ENCODE data around the gene DDO. TPM values are rescaled to one million over a fixed set of nuclear protein-coding genes. Genes with fewer than 3 reads are reported as not detected.

DDO gene
- total and polyA plus RNA-seq, 2 of the 4 experiments (the other 2 are of a cell fraction) = 0.15 to 0.18 TPM

DNA sequence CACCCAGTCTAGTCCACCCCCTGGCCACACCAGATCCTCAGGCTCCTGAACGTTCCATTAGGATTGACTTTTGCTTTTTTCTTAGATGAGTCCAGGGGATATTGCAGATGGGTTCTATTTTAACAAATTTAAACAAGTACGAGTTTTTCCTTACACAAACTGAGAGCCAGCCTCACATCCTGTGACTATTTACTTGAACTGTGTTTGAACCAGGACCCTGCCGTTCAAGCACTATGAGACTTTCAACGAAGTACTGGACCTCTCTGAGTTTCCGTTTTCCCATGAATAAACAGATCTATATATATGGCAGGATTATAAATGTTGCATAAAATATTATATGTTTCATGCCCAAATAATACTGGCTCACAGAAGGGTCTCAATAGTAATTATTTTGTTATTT lies 55.8 kb downstream of the DDO start:
- Histone ChIP-seq H4K20me1 (ENCODE audit: insufficient read depth, low read length) (no peaks in the 10 kb centered on the region), H3K18ac (ENCODE audit: low read depth, low read length) (no peak overlapping the region), H3K27ac (ENCODE audit: insufficient read depth, low read length) (no peak overlapping the region), H3K36me3 (ENCODE audit: control insufficient read depth, insufficient read depth, low read length) (no peaks in the 10 kb centered on the region), H3K4me3 (ENCODE audit: insufficient read depth, low read depth, low read length) (no peak overlapping the region), H4K8ac (ENCODE audit: low read depth in 2 of 2, low read length in 2 of 2) (no peak overlapping the region), H3K79me1 (ENCODE audit: low read depth in 1 of 2, low read length in 2 of 2) (no peaks in the 10 kb centered on the region), H2BK5ac (ENCODE audit: low read depth, low read length, poor library complexity, severe bottlenecking) (no peak overlapping the region), H3K4ac (ENCODE audit: low read depth, low read length) (no peak overlapping the region), H3K4me2 (ENCODE audit: low read depth, low read length) (no peak overlapping the region), H3K23ac (ENCODE audit: low read depth, low read length) (no peak overlapping the region), H3K9ac (ENCODE audit: low read depth, low read length) (no peak overlapping the region), H3K4me1 (ENCODE audit: control insufficient read depth, insufficient read depth, low read length) (no peaks in the 10 kb centered on the region), H3K14ac (replicated peaks; ENCODE audit: low read depth, low read length) (no peak overlapping the region), H3K9me1 (ENCODE audit: insufficient read depth, low read length) (no peaks in the 10 kb centered on the region), H2AK5ac (ENCODE audit: low read depth, low read length) (no peak overlapping the region), H4K91ac (ENCODE audit: insufficient read depth, low read depth, low read length) (no peak overlapping the region), H3K27me3 (ENCODE audit: control insufficient read depth, insufficient read depth, low read length) (peaks cover 57% of the 10 kb centered on the region), H3K9me3 (ENCODE audit: control insufficient read depth, insufficient read depth, low read length) (peaks cover 5% of the 10 kb centered on the region), H2AFZ (replicated peaks; ENCODE audit: low read length, poor library complexity) (no peak overlapping the region), H2AK9ac (replicated peaks; ENCODE audit: low read depth, low read length, poor library complexity) (no peak overlapping the region), H2BK120ac (ENCODE audit: low read depth, low read length) (no peak overlapping the region), H2BK20ac (ENCODE audit: low read depth, low read length) (no peak overlapping the region), H4K5ac (ENCODE audit: low read depth, low read length) (no peak overlapping the region), H2BK15ac (ENCODE audit: low read depth, low read length) (no peak overlapping the region), H3K56ac (ENCODE audit: extremely low read depth, insufficient read depth, low read length) (no peak overlapping the region)
- intact Hi-C loops (cut with micrococcal nuclease) (no loop called here), dilution Hi-C loops (cut with HindIII; ENCODE audit: low sequenced_read_pairs, unreplicated experiment) (no loop called here), in situ Hi-C loops (cut with MboI; ENCODE audit: low sequenced_read_pairs) (no loop called here)
- no peak for ATAC-seq (ENCODE audit: low read depth)
- WGBS, 2 experiments (ENCODE audit: extremely low coverage in 2 of 2, insufficient read length in 1 of 2) = no CpG with 5 or more reads among the region's 5 CpGs
- BruUV-seq (replicated peaks) = no TSS peak
- POLR2A ChIA-PET (ENCODE audit: unreplicated experiment) = no interaction called here
- DNase-seq = no peak
- no peak for TF ChIP-seq POLR2A (IDR thresholded peaks at IDR 0.05; ENCODE audit: low read depth, low read length)
- no peak for TF ChIP-seq RFX5 (IDR thresholded peaks at IDR 0.05; ENCODE audit: low read depth, low read length)
- TF ChIP-seq, protein P1, sequence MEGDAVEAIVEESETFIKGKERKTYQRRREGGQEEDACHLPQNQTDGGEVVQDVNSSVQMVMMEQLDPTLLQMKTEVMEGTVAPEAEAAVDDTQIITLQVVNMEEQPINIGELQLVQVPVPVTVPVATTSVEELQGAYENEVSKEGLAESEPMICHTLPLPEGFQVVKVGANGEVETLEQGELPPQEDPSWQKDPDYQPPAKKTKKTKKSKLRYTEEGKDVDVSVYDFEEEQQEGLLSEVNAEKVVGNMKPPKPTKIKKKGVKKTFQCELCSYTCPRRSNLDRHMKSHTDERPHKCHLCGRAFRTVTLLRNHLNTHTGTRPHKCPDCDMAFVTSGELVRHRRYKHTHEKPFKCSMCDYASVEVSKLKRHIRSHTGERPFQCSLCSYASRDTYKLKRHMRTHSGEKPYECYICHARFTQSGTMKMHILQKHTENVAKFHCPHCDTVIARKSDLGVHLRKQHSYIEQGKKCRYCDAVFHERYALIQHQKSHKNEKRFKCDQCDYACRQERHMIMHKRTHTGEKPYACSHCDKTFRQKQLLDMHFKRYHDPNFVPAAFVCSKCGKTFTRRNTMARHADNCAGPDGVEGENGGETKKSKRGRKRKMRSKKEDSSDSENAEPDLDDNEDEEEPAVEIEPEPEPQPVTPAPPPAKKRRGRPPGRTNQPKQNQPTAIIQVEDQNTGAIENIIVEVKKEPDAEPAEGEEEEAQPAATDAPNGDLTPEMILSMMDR (conservative IDR thresholded peaks at IDR 0.05; ENCODE audit: low read depth, low read length) = no peak
- no peak for TF ChIP-seq CHD1 (IDR thresholded peaks at IDR 0.05; ENCODE audit: low read depth, low read length)
- no peak for TF ChIP-seq SMC3 (IDR thresholded peaks at IDR 0.05; ENCODE audit: low read depth, low read length)
- TF ChIP-seq RAD21 (IDR thresholded peaks at IDR 0.05; ENCODE audit: low read length) = no peak
- TF ChIP-seq NFE2L2 (IDR thresholded peaks at IDR 0.05; ENCODE audit: low read depth, low read length) = no peak
- TF ChIP-seq MXI1 (IDR thresholded peaks at IDR 0.05; ENCODE audit: borderline replicate concordance, low read depth, low read length) = no peak
- TF ChIP-seq, protein P2, sequence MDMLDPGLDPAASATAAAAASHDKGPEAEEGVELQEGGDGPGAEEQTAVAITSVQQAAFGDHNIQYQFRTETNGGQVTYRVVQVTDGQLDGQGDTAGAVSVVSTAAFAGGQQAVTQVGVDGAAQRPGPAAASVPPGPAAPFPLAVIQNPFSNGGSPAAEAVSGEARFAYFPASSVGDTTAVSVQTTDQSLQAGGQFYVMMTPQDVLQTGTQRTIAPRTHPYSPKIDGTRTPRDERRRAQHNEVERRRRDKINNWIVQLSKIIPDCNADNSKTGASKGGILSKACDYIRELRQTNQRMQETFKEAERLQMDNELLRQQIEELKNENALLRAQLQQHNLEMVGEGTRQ (IDR thresholded peaks at IDR 0.05; ENCODE audit: low read depth, low read length) = no peak
- no peak for TF ChIP-seq RCOR1 (IDR thresholded peaks at IDR 0.05; ENCODE audit: insufficient replicate concordance, low read length)
- TF ChIP-seq, protein P3, sequence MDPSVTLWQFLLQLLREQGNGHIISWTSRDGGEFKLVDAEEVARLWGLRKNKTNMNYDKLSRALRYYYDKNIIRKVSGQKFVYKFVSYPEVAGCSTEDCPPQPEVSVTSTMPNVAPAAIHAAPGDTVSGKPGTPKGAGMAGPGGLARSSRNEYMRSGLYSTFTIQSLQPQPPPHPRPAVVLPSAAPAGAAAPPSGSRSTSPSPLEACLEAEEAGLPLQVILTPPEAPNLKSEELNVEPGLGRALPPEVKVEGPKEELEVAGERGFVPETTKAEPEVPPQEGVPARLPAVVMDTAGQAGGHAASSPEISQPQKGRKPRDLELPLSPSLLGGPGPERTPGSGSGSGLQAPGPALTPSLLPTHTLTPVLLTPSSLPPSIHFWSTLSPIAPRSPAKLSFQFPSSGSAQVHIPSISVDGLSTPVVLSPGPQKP (IDR thresholded peaks at IDR 0.05; ENCODE audit: borderline replicate concordance, low read depth, low read length) = no peak
- no peak for TF ChIP-seq MAFK (IDR thresholded peaks at IDR 0.05; ENCODE audit: low read depth, low read length)
- no peak for TF ChIP-seq BHLHE40 (IDR thresholded peaks at IDR 0.05; ENCODE audit: low read depth, low read length)
- TF ChIP-seq FOS (IDR thresholded peaks at IDR 0.05; ENCODE audit: low read depth, low read length) = no peak
- no peak for TF ChIP-seq CEBPB (IDR thresholded peaks at IDR 0.05; ENCODE audit: low read depth, low read length)
- no peak for TF ChIP-seq MAZ (IDR thresholded peaks at IDR 0.05; ENCODE audit: borderline replicate concordance, low read depth, low read length)
- CTCF ChIA-PET = no interaction called here
